Keratinocyte (primary cell): ENCODE data around the gene PTPN13. TPM values are rescaled to one million over a fixed set of nuclear protein-coding genes. Genes with fewer than 3 reads are reported as not detected.

Source experiments
- DNase-seq: peaks from one replicate; pipeline ENCODE4 v3.0.0-alpha.2; 2011; ENCODE audit warnings: low read depth, missing footprints, low spot score
- FAIRE-seq: peaks from 2 replicates; lab custom pipeline; 2011; peaks lifted over from hg19 to GRCh38; lab: Jason Lieb, UNC
- H2AFZ ChIP-seq: 2 replicates; pipeline ENCODE4 v1.6.0; 2012; ENCODE audit warnings: low read length, control low read depth, inconsistent platforms; ENCODE audit not compliant: control insufficient read depth
- H3K27ac ChIP-seq: 2 replicates; pipeline ENCODE4 v1.5.1; 2011; ENCODE audit warnings: low read length; ENCODE audit not compliant: control insufficient read depth, insufficient read depth
- H3K27me3 ChIP-seq: 3 replicates; pipeline ENCODE4 v1.6.0; 2011; ENCODE audit warnings: low read length; ENCODE audit not compliant: control insufficient read depth, insufficient read depth; ENCODE audit errors: extremely low read depth
- H3K36me3 ChIP-seq, 2 experiments: 2 replicates in 1 of 2; 3 replicates in 1 of 2; pipeline ENCODE4 v1.5.1; 2011; ENCODE audit warnings: low read length in 2 of 2, mild to moderate bottlenecking in 1 of 2; ENCODE audit not compliant: control insufficient read depth in 2 of 2, insufficient read depth in 2 of 2; ENCODE audit errors: extremely low read depth in 1 of 2
- H3K4me1 ChIP-seq: 3 replicates; pipeline ENCODE4 v1.5.1; 2011; ENCODE audit warnings: low read length; ENCODE audit not compliant: control insufficient read depth, insufficient read depth; ENCODE audit errors: extremely low read depth
- H3K4me2 ChIP-seq: 3 replicates; pipeline ENCODE4 v1.6.0; 2011; ENCODE audit warnings: low read depth, low read length; ENCODE audit not compliant: control insufficient read depth, insufficient read depth; ENCODE audit errors: extremely low read depth
- H3K4me3 ChIP-seq, 3 experiments: fragments of 200-600 bp in 1 of 3; sonication (generic) in 1 of 3; 2 replicates in 2 of 3; 3 replicates in 1 of 3; pipeline ENCODE4 v1.5.1; 2011 to 2016; ENCODE audit warnings: low read length in 3 of 3, mild to moderate bottlenecking in 3 of 3, control low read depth in 2 of 3, inconsistent platforms in 1 of 3, low read depth in 1 of 3, mixed read lengths in 1 of 3, mixed run types in 1 of 3, moderate library complexity in 1 of 3; ENCODE audit not compliant: control insufficient read depth in 2 of 3, insufficient read depth in 2 of 3; ENCODE audit errors: extremely low read depth in 1 of 3
- H3K79me2 ChIP-seq: 2 replicates; pipeline ENCODE4 v1.6.0; 2012; ENCODE audit warnings: low read length; ENCODE audit not compliant: control insufficient read depth, insufficient read depth
- H3K9ac ChIP-seq: 3 replicates; pipeline ENCODE4 v1.6.0; 2011; ENCODE audit warnings: low read length; ENCODE audit not compliant: control insufficient read depth, insufficient read depth; ENCODE audit errors: extremely low read depth
- H3K9me1 ChIP-seq: 3 replicates; pipeline ENCODE4 v1.6.0; 2011; ENCODE audit warnings: low read length; ENCODE audit not compliant: control insufficient read depth, insufficient read depth; ENCODE audit errors: extremely low read depth
- H3K9me3 ChIP-seq: 2 replicates; pipeline ENCODE4 v1.5.1; 2012; ENCODE audit warnings: low read depth, low read length; ENCODE audit not compliant: control insufficient read depth
- H4K20me1 ChIP-seq: 3 replicates; pipeline ENCODE4 v1.6.0; 2011; ENCODE audit warnings: low read length; ENCODE audit not compliant: control insufficient read depth, insufficient read depth; ENCODE audit errors: extremely low read depth
- CTCF ChIP-seq, 3 experiments: IDR thresholded peaks in 1 of 3; conservative IDR thresholded peaks in 1 of 3; optimal IDR thresholded peaks in 1 of 3; 2 replicates in 2 of 3; 3 replicates in 1 of 3; pipeline versions ENCODE3 to v1.5.1; 2011; ENCODE audit warnings: low read length in 3 of 3, mild to moderate bottlenecking in 3 of 3, moderate library complexity in 2 of 3, control low read depth in 1 of 3, inconsistent platforms in 1 of 3; ENCODE audit not compliant: insufficient read depth in 2 of 3; ENCODE audit errors: extremely low read depth in 1 of 3
- EZH2 ChIP-seq: IDR thresholded peaks from one replicate; pipeline ENCODE4 v1.6.1; 2012; ENCODE audit warnings: inconsistent platforms, mild to moderate bottlenecking, low read length, moderate library complexity
- dilution Hi-C: fragments of 300-500 bp; cut with MboI; formaldehyde crosslinking; loops from one replicate; pipeline ENCODE4 v1.7.0; 2020; ENCODE audit warnings: low sequenced_read_pairs; ENCODE audit not compliant: extremely low pct_ligation_motif_present
- polyA plus RNA-seq, 5 experiments: library from polyadenylated mRNA; depleted of rRNA in 3 of 5; stranded (reverse) in 3 of 5; stranded (forward) in 1 of 5; unstranded in 1 of 5; fragments of >200 nt; gene quantifications; 1 replicate in 1 of 5; 2 replicates in 3 of 5; 3 replicates in 1 of 5; pipeline versions ENCODE4 v1.2.1 to v1.2.3, GENCODE V29; 2011 to 2012; ENCODE audit warnings: missing spikeins in 2 of 5, low read depth in 1 of 5, low replicate concordance in 1 of 5

The PTPN13 gene
- polyA plus RNA-seq, 1 donor (not counting 4 experiments of a cell fraction or from before 2014, with no cell fraction given) = 37.6 TPM

- H3K36me3 ChIP-seq = no peaks in the 10 kb centered on the region
- peak overlapping the region; percentile 79 for H3K27ac ChIP-seq
- peak overlapping the region; percentile 67 for H2AFZ ChIP-seq
- H3K4me3 ChIP-seq = peak overlapping the region; percentile 75 to 99 (median 91)
- no peaks in the 10 kb centered on the region for H3K27me3 ChIP-seq
- peaks cover 39% of the 10 kb centered on the region for H3K79me2 ChIP-seq
- H3K9me3 ChIP-seq = no peaks in the 10 kb centered on the region
- FAIRE-seq = peak; percentile 84
- H4K20me1 ChIP-seq = no peaks in the 10 kb centered on the region
- peak overlapping the region; percentile 98 for H3K4me2 ChIP-seq
- H3K9me1 ChIP-seq = no peaks in the 10 kb centered on the region
- H3K9ac ChIP-seq = peak overlapping the region; percentile 92
- peaks cover 26% of the 10 kb centered on the region for H3K4me1 ChIP-seq
- TF ChIP-seq CTCF (optimal IDR thresholded peaks at IDR 0.05 in 1 of 3, IDR thresholded peaks at IDR 0.05 in 1 of 3, conservative IDR thresholded peaks at IDR 0.05 in 1 of 3; ENCODE audit: extremely low read depth in 1 of 3, insufficient read depth in 2 of 3, low read length in 3 of 3) (no peak), EZH2 (no peak)
- dilution Hi-C loops = no loop called here
- no peak for DNase-seq
Measured at GRCh38 chr4:86592553-86593249, 1.4 kb upstream of the PTPN13 start.

- Histone ChIP-seq H3K27ac (peak overlapping the region; percentile 93), H3K9me1 (no peaks in the 10 kb centered on the region), H3K4me2 (peak overlapping the region; percentile 86), H3K36me3 (no peaks in the 10 kb centered on the region), H4K20me1 (no peaks in the 10 kb centered on the region), H2AFZ (peak overlapping the region; percentile 67), H3K4me1 (peaks cover 21% of the 10 kb centered on the region), H3K27me3 (no peaks in the 10 kb centered on the region), H3K9me3 (no peaks in the 10 kb centered on the region), H3K79me2 (peaks cover 58% of the 10 kb centered on the region), H3K4me3 (peak overlapping the region; percentile 91 to 99 (median 98)), H3K9ac (peak overlapping the region; percentile 92)
- peak; percentile 39 for FAIRE-seq
- no peak for DNase-seq
- dilution Hi-C loops = no loop called here
- TF ChIP-seq EZH2 (no peak), CTCF (optimal IDR thresholded peaks at IDR 0.05 in 1 of 3, IDR thresholded peaks at IDR 0.05 in 1 of 3, conservative IDR thresholded peaks at IDR 0.05 in 1 of 3; ENCODE audit: extremely low read depth in 1 of 3, insufficient read depth in 2 of 3, low read length in 3 of 3) (peak in 1 of 3 experiments; percentile 28)
Measured at GRCh38 chr4:86594559-86595425, 677 bp downstream of the PTPN13 start.
